Smooth muscle cell (in vitro differentiated cells): Measurements from ENCODE around the gene SERAC1. TPM values are rescaled to one million over a fixed set of nuclear protein-coding genes. Genes with fewer than 3 reads are reported as not detected.

Experiments
- DNase-seq: peaks from one replicate; lab custom pipeline; 2025; ENCODE audit not compliant: unreplicated experiment; lab: John Stamatoyannopoulos, UW
- H2AFZ ChIP-seq: fragments of 200-600 bp; sonication (generic); 2 replicates; pipeline ENCODE4 v1.6.0; 2016; ENCODE audit warnings: antibody characterized with exemption, low read depth, mild to moderate bottlenecking
- H3F3A ChIP-seq: fragments of 200-600 bp; sonication (generic); 2 replicates; pipeline ENCODE4 v1.6.0; 2017; ENCODE audit warnings: antibody characterized with exemption, low read depth
- H3K27ac ChIP-seq: fragments of 200-600 bp; sonication (generic); 2 replicates; pipeline ENCODE4 v1.5.1; 2016; ENCODE audit warnings: low read depth, mild to moderate bottlenecking
- H3K27me3 ChIP-seq: fragments of 200-600 bp; sonication (generic); 2 replicates; pipeline ENCODE4 v1.6.1; 2016; ENCODE audit warnings: low read depth, mild to moderate bottlenecking
- H3K36me3 ChIP-seq: fragments of 200-600 bp; sonication (generic); 2 replicates; pipeline ENCODE4 v1.5.1; 2016; ENCODE audit warnings: low read depth
- H3K4me1 ChIP-seq: fragments of 200-600 bp; sonication (generic); 2 replicates; pipeline ENCODE4 v1.5.1; 2016; ENCODE audit warnings: low read depth
- H3K4me2 ChIP-seq: fragments of 200-600 bp; sonication (generic); 2 replicates; pipeline ENCODE4 v1.6.0; 2016; ENCODE audit warnings: mild to moderate bottlenecking
- H3K4me3 ChIP-seq: fragments of 200-600 bp; sonication (generic); 2 replicates; pipeline ENCODE4 v1.5.1; 2016; ENCODE audit warnings: mild to moderate bottlenecking
- H3K79me2 ChIP-seq: fragments of 200-600 bp; sonication (generic); 2 replicates; pipeline ENCODE4 v1.6.0; 2016; ENCODE audit warnings: low read depth, mild to moderate bottlenecking
- H3K9ac ChIP-seq: fragments of 200-600 bp; sonication (generic); 2 replicates; pipeline ENCODE4 v1.6.0; 2016; ENCODE audit warnings: low read depth
- H3K9me3 ChIP-seq: fragments of 200-600 bp; sonication (generic); replicated peaks from 2 replicates; pipeline ENCODE4 v1.5.1; 2016; ENCODE audit warnings: low read depth
- H4K20me1 ChIP-seq: fragments of 200-600 bp; sonication (generic); 2 replicates; pipeline ENCODE4 v1.6.0; 2016; ENCODE audit warnings: low read depth
- WGBS: methylation state at CpG from one replicate; pipeline ENCODE4 v1.1.7; 2016; ENCODE audit warnings: low lambda C conversion rate; 5-methylcytosine and 5-hydroxymethylcytosine counted together
- polyA plus RNA-seq: library from polyadenylated mRNA; unstranded; fragments of >200 nt; fragmentation: Nextera tagmentation; extraction: Ambion mirVana; gene quantifications from 2 replicates; pipeline ENCODE4 v1.2.1, GENCODE V29; 2016
- total RNA-seq: library from RNA; depleted of rRNA; stranded (reverse); fragments of >200 nt; gene quantifications from 2 replicates; pipeline ENCODE4 v1.2.3, GENCODE V29; 2014
- TF ChIP-seq, protein P1 (sequence below): fragments of 200-600 bp; sonication (generic); IDR thresholded peaks from 2 replicates; pipeline ENCODE4 v1.5.1; 2017; ENCODE audit warnings: borderline replicate concordance, mild to moderate bottlenecking, antibody characterized with exemption; ENCODE audit not compliant: insufficient read depth, poor library complexity, severe bottlenecking

Gene SERAC1
- total and polyA plus RNA-seq, 2 experiments from 2014 or later: 2.6 to 5.6 TPM

DNA sequence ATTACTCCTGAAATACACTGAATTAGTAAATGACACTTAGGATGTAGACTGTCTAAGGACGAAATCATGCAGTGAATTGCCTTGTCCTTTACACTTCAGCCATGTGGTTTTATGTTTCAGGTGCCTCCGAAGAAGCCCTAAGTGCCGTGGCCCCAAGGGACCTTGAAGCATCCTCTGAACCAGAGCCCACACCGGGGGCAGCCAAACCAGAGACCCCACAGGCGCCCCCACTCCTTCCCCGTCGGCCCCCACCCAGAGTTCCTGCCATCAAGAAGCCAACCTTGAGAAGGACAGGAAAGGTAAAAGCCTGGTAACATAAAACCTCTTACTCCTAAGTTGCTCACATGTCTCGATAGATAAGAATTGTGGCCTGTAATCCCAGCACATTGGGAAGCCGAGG, 75.3 kb downstream of the SERAC1 start:
- no peak overlapping the region for H3K27ac ChIP-seq
- no peak for DNase-seq
- H3K27me3 ChIP-seq: no peaks in the 10 kb centered on the region
- H3K9ac ChIP-seq: no peak overlapping the region
- H3K79me2 ChIP-seq: no peaks in the 10 kb centered on the region
- H3K4me1 ChIP-seq: no peaks in the 10 kb centered on the region
- H3F3A ChIP-seq: no peaks in the 10 kb centered on the region
- H2AFZ ChIP-seq: no peak overlapping the region
- H3K4me2 ChIP-seq: no peak overlapping the region
- H3K9me3 ChIP-seq: no peaks in the 10 kb centered on the region
- no peaks in the 10 kb centered on the region for H4K20me1 ChIP-seq
- over 99% methylated on average over 9 of the region's 9 CpGs for WGBS
- peaks cover 18% of the 10 kb centered on the region for H3K36me3 ChIP-seq
- TF ChIP-seq, protein P1, sequence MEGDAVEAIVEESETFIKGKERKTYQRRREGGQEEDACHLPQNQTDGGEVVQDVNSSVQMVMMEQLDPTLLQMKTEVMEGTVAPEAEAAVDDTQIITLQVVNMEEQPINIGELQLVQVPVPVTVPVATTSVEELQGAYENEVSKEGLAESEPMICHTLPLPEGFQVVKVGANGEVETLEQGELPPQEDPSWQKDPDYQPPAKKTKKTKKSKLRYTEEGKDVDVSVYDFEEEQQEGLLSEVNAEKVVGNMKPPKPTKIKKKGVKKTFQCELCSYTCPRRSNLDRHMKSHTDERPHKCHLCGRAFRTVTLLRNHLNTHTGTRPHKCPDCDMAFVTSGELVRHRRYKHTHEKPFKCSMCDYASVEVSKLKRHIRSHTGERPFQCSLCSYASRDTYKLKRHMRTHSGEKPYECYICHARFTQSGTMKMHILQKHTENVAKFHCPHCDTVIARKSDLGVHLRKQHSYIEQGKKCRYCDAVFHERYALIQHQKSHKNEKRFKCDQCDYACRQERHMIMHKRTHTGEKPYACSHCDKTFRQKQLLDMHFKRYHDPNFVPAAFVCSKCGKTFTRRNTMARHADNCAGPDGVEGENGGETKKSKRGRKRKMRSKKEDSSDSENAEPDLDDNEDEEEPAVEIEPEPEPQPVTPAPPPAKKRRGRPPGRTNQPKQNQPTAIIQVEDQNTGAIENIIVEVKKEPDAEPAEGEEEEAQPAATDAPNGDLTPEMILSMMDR: no peak
- H3K4me3 ChIP-seq: no peak overlapping the region

GRCh38 chr6:158087224-158087867, 80.7 kb downstream of the SERAC1 start:
- H2AFZ ChIP-seq: no peak overlapping the region
- H3K9ac ChIP-seq: no peak overlapping the region
- no peak overlapping the region for H3K27ac ChIP-seq
- H3K4me1 ChIP-seq: no peaks in the 10 kb centered on the region
- H3K36me3 ChIP-seq: peaks cover 5% of the 10 kb centered on the region
- TF ChIP-seq, protein P1: no peak
- H3K9me3 ChIP-seq: no peaks in the 10 kb centered on the region
- 99% methylated on average over 14 of the region's 14 CpGs for WGBS
- H3K4me3 ChIP-seq: no peak overlapping the region
- H3K27me3 ChIP-seq: no peaks in the 10 kb centered on the region
- no peaks in the 10 kb centered on the region for H3F3A ChIP-seq
- H3K79me2 ChIP-seq: no peaks in the 10 kb centered on the region
- DNase-seq: no peak
- H3K4me2 ChIP-seq: no peak overlapping the region
- H4K20me1 ChIP-seq: no peaks in the 10 kb centered on the region

- no peaks in the 10 kb centered on the region for H3K27me3 ChIP-seq
- H3K9me3 ChIP-seq: no peaks in the 10 kb centered on the region
- H3K4me1 ChIP-seq: no peaks in the 10 kb centered on the region
- H3K4me2 ChIP-seq: no peak overlapping the region
- TF ChIP-seq, protein P1: no peak
- no peaks in the 10 kb centered on the region for H3K79me2 ChIP-seq
- DNase-seq: no peak
- H3F3A ChIP-seq: no peaks in the 10 kb centered on the region
- peaks cover 5% of the 10 kb centered on the region for H3K36me3 ChIP-seq
- no peak overlapping the region for H3K9ac ChIP-seq
- 96% methylated on average over 32 of the region's 32 CpGs for WGBS
- no peak overlapping the region for H3K4me3 ChIP-seq
- H4K20me1 ChIP-seq: no peaks in the 10 kb centered on the region
- H2AFZ ChIP-seq: no peak overlapping the region
- no peak overlapping the region for H3K27ac ChIP-seq
These were observed 81.4 kb downstream of the SERAC1 start for GRCh38 chr6:158086504-158087223.
